SHP77 treated with DMSO at 0.1 percent for 48 hours (cell line): ENCODE data around the gene STPG4.

Experiments
- DNase-seq: peaks from one replicate; lab custom pipeline; 2025; lab: John Stamatoyannopoulos, UW

Gene STPG4

GRCh38 chr2:47070920-47071824 is 83.9 kb downstream of the STPG4 start:
- DNase-seq, result no peak

GRCh38 chr2:47070155-47070919 is 84.8 kb downstream of the STPG4 start:
- DNase-seq, result no peak

GRCh38 chr2:47069628-47070154 is 85.4 kb downstream of the STPG4 start:
- DNase-seq, result no peak

GRCh38 chr2:47068981-47069627 is 86.0 kb downstream of the STPG4 start:
- DNase-seq, result no peak

GRCh38 chr2:47067788-47068407 is 87.2 kb downstream of the STPG4 start:
- no peak for DNase-seq

- DNase-seq, result no peak
These were observed 89.2 kb downstream of the STPG4 start for GRCh38 chr2:47065771-47066380.

- DNase-seq, result no peak
These were observed 89.8 kb downstream of the STPG4 start for GRCh38 chr2:47065343-47065742.

GRCh38 chr2:47064106-47064505 is 91.0 kb downstream of the STPG4 start:
- DNase-seq, result no peak

GRCh38 chr2:47063538-47063930 is 91.6 kb downstream of the STPG4 start:
- DNase-seq, result no peak

GRCh38 chr2:47062681-47063537 is 92.2 kb downstream of the STPG4 start:
- DNase-seq, result no peak

- no peak for DNase-seq
These were observed 93.0 kb downstream of the STPG4 start for GRCh38 chr2:47061944-47062678.

- no peak for DNase-seq
These were observed 94.4 kb downstream of the STPG4 start for GRCh38 chr2:47060652-47061170.

- no peak for DNase-seq
These were observed 96.8 kb downstream of the STPG4 start for GRCh38 chr2:47058003-47058931.

GRCh38 chr2:47057687-47058002 is 97.5 kb downstream of the STPG4 start:
- no peak for DNase-seq

- no peak for DNase-seq
These were observed 98.0 kb downstream of the STPG4 start for GRCh38 chr2:47056868-47057686.

GRCh38 chr2:47056374-47056773 is 98.7 kb downstream of the STPG4 start:
- no peak for DNase-seq

- no peak for DNase-seq
These were observed 100.2 kb downstream of the STPG4 start for GRCh38 chr2:47054868-47055267.
